PFSK-1 (cell line): Measurements from ENCODE around the gene THNSL1.

Source experiments
- FOXP2 ChIP-seq: optimal IDR thresholded peaks from 2 replicates; pipeline ENCODE3; 2011; ENCODE audit warnings: borderline replicate concordance, control low read depth, inconsistent platforms; ENCODE audit not compliant: insufficient read depth; ENCODE audit errors: extremely low read length, extremely low read depth
- POLR2AphosphoS5 ChIP-seq: IDR thresholded peaks from 2 replicates; pipeline ENCODE4 v1.6.1; 2012; ENCODE audit warnings: low read depth, mild to moderate bottlenecking, control low read depth, low read length, moderate library complexity
- SIN3A ChIP-seq: IDR thresholded peaks from 2 replicates; pipeline ENCODE4 v1.6.1; 2012; ENCODE audit warnings: mild to moderate bottlenecking, low read length, moderate library complexity, borderline replicate concordance; ENCODE audit not compliant: insufficient read depth
- TAF1 ChIP-seq: IDR thresholded peaks from 2 replicates; pipeline ENCODE4 v1.6.1; 2012; ENCODE audit warnings: low read length, control low read depth, borderline replicate concordance; ENCODE audit not compliant: insufficient read depth
- TF ChIP-seq, protein P1 (sequence below), 2 experiments: IDR thresholded peaks; 2 replicates each; pipeline versions ENCODE4 v1.6.1 to v1.8.0; 2011 to 2012; ENCODE audit warnings: low read depth in 2 of 2, low read length in 2 of 2, control low read depth in 1 of 2, inconsistent platforms in 1 of 2, mild to moderate bottlenecking in 1 of 2, moderate library complexity in 1 of 2; ENCODE audit not compliant: insufficient read depth in 1 of 2

THNSL1 gene

DNA sequence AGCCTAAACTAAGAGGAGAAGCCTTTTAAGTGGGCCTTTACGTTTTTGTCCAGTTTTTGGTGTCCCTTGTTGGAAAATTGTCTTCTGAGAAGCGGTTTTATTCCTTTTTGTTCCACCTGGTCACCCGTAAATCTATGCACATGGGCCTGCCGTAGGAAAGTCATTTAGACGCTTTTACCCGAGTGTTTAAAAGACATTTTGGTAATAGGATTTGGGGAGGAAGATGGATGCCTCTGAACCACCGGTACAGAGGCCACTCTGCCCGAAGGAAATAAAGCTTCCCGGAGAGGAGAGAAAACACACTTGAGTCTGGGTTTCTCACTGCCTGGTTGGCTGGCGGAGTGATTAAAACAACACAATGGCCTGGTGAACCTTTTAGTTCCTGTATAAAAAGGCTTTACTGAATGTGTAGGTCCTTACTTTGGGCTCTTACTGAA is 760 bp downstream of the THNSL1 start:
- TF ChIP-seq, protein P1, sequence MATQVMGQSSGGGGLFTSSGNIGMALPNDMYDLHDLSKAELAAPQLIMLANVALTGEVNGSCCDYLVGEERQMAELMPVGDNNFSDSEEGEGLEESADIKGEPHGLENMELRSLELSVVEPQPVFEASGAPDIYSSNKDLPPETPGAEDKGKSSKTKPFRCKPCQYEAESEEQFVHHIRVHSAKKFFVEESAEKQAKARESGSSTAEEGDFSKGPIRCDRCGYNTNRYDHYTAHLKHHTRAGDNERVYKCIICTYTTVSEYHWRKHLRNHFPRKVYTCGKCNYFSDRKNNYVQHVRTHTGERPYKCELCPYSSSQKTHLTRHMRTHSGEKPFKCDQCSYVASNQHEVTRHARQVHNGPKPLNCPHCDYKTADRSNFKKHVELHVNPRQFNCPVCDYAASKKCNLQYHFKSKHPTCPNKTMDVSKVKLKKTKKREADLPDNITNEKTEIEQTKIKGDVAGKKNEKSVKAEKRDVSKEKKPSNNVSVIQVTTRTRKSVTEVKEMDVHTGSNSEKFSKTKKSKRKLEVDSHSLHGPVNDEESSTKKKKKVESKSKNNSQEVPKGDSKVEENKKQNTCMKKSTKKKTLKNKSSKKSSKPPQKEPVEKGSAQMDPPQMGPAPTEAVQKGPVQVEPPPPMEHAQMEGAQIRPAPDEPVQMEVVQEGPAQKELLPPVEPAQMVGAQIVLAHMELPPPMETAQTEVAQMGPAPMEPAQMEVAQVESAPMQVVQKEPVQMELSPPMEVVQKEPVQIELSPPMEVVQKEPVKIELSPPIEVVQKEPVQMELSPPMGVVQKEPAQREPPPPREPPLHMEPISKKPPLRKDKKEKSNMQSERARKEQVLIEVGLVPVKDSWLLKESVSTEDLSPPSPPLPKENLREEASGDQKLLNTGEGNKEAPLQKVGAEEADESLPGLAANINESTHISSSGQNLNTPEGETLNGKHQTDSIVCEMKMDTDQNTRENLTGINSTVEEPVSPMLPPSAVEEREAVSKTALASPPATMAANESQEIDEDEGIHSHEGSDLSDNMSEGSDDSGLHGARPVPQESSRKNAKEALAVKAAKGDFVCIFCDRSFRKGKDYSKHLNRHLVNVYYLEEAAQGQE (IDR thresholded peaks at IDR 0.05; ENCODE audit: insufficient read depth in 1 of 2, low read depth in 2 of 2, low read length in 2 of 2), result no peak
- no peak for TF ChIP-seq FOXP2

DNA sequence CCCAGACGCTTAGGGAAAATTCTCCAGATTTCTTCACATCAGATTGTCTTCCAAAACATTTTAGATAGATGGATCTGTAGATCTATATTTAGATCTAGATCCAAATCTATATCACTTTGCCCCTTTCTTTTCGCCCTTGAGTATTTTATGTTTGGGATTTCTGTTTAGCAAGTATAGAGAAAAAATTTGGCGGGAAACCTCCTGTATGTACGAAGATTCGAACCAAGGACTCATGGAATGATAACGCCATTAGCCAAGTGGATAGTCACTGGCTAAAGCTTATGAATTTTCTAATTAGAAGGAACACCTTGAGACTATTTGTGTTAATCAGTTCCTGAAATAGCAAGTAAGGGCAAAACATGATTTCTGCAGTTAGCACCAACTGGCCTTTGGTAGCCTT is 1.2 kb downstream of the THNSL1 start:
- TF ChIP-seq, protein P1 (IDR thresholded peaks at IDR 0.05; ENCODE audit: insufficient read depth in 1 of 2, low read depth in 2 of 2, low read length in 2 of 2), result no peak
- TF ChIP-seq FOXP2 (no peak), TAF1 (no peak), POLR2AphosphoS5 (no peak), SIN3A (no peak)

DNA sequence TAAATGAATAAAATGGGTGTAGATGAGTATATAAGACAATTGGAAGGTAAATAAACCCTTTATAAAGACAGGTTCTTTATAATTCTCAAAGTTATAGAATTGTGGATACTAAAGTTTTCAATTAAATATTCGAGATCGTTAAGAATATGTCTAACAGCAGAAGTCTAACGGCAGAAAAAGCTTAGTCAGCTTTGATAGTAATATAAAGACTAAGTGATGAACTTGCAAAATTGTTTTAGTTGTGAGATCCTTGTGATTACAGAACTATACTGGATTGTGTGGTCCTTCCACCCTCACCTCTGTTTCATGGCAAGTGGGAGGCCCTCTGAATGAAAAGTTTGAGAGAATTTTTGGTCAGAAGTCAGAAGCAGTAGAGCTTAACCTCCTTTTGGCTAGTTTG is 2.3 kb downstream of the THNSL1 start:
- TF ChIP-seq POLR2AphosphoS5 (no peak), SIN3A (no peak), FOXP2 (no peak), TAF1 (no peak)
- TF ChIP-seq, protein P1 (IDR thresholded peaks at IDR 0.05; ENCODE audit: insufficient read depth in 1 of 2, low read depth in 2 of 2, low read length in 2 of 2), result no peak

DNA sequence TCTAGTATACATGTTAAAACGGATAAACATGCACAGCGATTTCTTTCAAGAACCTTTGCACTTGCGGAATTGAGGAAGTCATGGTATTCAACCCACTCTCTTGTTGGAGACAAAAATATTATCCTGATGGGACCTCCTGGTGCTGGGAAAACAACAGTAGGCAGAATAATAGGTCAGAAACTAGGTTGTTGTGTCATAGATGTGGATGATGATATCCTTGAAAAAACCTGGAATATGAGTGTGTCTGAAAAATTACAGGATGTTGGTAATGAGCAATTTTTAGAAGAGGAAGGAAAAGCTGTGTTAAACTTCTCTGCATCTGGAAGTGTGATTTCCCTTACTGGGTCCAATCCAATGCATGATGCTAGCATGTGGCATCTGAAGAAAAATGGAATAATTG is 6.9 kb downstream of the THNSL1 start:
- no peak for TF ChIP-seq POLR2AphosphoS5

DNA sequence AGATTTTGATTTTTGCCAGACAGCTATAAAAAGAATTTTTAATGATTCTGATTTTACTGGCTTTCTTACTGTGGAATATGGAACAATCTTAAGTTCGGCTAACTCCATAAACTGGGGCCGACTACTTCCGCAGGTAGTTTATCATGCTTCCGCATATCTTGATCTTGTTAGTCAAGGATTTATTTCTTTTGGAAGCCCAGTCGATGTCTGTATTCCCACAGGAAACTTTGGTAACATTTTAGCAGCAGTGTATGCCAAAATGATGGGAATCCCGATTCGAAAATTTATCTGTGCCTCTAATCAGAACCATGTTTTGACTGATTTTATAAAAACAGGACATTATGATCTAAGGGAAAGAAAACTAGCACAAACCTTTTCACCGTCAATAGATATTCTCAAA is 8.1 kb downstream of the THNSL1 start:
- TF ChIP-seq POLR2AphosphoS5 (no peak), TAF1 (no peak)
- TF ChIP-seq, protein P1 (IDR thresholded peaks at IDR 0.05; ENCODE audit: insufficient read depth in 1 of 2, low read depth in 2 of 2, low read length in 2 of 2), result no peak

DNA sequence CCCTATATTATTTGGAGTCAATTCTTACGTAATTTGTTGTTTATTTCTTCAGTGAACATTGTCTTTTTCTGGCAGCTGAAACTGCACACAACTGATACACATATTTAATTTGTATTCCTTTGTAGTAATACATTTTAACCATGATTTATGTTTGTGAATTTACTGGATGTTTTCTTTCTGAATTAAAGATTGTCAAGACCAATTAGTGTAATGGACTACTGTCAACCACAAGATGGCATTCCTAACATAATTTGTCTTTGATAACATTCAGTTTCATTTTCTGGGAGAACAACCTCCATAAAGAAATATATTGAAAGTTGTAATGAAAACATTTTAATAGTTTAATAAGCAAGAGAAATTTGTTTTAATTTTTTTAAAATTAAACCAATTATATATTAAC is 10.1 kb downstream of the THNSL1 start:
- TF ChIP-seq SIN3A (no peak), FOXP2 (no peak), POLR2AphosphoS5 (no peak), TAF1 (no peak)
- TF ChIP-seq, protein P1 (IDR thresholded peaks at IDR 0.05; ENCODE audit: insufficient read depth in 1 of 2, low read depth in 2 of 2, low read length in 2 of 2), result no peak
